ENCODE results near the gene IL3.

The IL3 gene

GRCh38 chr5:132016721-132017250 is 43.7 kb upstream of the IL3 start:
- DNase-seq (ENCODE audit: low read depth in 1 of 2, low spot score in 1 of 2), result no peak
- TF ChIP-seq, protein P1, sequence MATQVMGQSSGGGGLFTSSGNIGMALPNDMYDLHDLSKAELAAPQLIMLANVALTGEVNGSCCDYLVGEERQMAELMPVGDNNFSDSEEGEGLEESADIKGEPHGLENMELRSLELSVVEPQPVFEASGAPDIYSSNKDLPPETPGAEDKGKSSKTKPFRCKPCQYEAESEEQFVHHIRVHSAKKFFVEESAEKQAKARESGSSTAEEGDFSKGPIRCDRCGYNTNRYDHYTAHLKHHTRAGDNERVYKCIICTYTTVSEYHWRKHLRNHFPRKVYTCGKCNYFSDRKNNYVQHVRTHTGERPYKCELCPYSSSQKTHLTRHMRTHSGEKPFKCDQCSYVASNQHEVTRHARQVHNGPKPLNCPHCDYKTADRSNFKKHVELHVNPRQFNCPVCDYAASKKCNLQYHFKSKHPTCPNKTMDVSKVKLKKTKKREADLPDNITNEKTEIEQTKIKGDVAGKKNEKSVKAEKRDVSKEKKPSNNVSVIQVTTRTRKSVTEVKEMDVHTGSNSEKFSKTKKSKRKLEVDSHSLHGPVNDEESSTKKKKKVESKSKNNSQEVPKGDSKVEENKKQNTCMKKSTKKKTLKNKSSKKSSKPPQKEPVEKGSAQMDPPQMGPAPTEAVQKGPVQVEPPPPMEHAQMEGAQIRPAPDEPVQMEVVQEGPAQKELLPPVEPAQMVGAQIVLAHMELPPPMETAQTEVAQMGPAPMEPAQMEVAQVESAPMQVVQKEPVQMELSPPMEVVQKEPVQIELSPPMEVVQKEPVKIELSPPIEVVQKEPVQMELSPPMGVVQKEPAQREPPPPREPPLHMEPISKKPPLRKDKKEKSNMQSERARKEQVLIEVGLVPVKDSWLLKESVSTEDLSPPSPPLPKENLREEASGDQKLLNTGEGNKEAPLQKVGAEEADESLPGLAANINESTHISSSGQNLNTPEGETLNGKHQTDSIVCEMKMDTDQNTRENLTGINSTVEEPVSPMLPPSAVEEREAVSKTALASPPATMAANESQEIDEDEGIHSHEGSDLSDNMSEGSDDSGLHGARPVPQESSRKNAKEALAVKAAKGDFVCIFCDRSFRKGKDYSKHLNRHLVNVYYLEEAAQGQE (IDR thresholded peaks at IDR 0.05; ENCODE audit: insufficient replicate concordance, low read depth), result no peak
- TF ChIP-seq GABPA (IDR thresholded peaks at IDR 0.05; ENCODE audit: low read depth), result no peak
- no peak for TF ChIP-seq POLR2AphosphoS5 (IDR thresholded peaks at IDR 0.05; ENCODE audit: low read depth)
- TF ChIP-seq, protein P2, sequence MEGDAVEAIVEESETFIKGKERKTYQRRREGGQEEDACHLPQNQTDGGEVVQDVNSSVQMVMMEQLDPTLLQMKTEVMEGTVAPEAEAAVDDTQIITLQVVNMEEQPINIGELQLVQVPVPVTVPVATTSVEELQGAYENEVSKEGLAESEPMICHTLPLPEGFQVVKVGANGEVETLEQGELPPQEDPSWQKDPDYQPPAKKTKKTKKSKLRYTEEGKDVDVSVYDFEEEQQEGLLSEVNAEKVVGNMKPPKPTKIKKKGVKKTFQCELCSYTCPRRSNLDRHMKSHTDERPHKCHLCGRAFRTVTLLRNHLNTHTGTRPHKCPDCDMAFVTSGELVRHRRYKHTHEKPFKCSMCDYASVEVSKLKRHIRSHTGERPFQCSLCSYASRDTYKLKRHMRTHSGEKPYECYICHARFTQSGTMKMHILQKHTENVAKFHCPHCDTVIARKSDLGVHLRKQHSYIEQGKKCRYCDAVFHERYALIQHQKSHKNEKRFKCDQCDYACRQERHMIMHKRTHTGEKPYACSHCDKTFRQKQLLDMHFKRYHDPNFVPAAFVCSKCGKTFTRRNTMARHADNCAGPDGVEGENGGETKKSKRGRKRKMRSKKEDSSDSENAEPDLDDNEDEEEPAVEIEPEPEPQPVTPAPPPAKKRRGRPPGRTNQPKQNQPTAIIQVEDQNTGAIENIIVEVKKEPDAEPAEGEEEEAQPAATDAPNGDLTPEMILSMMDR (IDR thresholded peaks at IDR 0.05; ENCODE audit: insufficient read depth, low read length), result no peak
- Histone ChIP-seq H3K27me3 (ENCODE audit: insufficient read depth, poor library complexity, severe bottlenecking) (no peaks in the 10 kb centered on the region), H3K27ac (replicated peaks) (no peak overlapping the region), H3K4me3 (replicated peaks; ENCODE audit: insufficient read depth, low read length) (no peak overlapping the region)

- DNase-seq (ENCODE audit: low read depth in 1 of 2, low spot score in 1 of 2), result no peak
These were observed 43.1 kb upstream of the IL3 start for GRCh38 chr5:132017316-132017715.

DNA sequence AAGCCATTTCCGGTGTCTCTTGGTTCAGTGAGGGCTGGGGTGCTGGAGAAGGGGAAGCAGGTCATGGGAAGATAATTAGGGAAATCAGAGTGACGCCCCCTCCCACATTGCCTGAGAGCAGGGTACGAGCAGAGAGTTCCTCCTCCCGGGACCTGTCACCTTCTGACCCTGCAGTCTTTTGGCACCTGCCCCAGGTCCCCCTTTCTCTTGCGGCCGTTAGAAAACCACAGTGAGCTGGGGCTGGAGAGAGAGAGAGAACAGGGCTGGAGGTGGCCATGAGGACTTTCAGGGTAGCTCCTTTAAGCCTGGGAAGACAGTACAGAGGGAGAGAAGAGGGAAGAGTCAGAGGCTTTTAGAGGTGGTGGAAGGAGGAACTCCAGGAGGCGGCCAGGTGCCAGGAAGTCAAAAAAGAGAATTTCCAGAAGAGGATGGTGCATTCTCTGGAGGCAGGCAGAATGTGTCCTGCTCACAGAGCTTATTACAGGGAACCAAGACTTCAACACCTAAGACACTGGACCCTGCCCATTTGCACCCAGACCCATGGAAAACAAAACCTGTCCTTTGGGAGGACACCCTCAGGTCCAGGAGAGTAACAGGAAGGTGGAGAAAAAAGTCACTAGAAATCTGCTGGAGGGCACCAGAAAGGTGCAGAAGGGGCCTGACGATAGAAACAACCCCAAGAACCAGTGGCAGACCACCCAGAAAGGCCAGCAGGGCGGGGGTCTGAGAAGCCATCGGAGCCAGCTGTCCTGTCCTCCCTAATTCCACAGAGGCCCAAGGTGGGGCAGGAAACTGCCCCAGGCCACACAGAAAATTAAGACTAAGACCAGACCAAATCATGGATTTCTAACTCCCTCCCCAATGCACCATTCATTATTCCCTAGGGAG is 42.5 kb upstream of the IL3 start:
- Histone ChIP-seq H3K4me3 (replicated peaks; ENCODE audit: insufficient read depth, low read length) (no peak overlapping the region), H3K27me3 (ENCODE audit: insufficient read depth, poor library complexity, severe bottlenecking) (no peaks in the 10 kb centered on the region), H3K27ac (replicated peaks) (no peak overlapping the region)
- TF ChIP-seq, protein P1 (IDR thresholded peaks at IDR 0.05; ENCODE audit: insufficient replicate concordance, low read depth), result no peak
- TF ChIP-seq, protein P2 (IDR thresholded peaks at IDR 0.05; ENCODE audit: insufficient read depth, low read length), result no peak
- no peak for TF ChIP-seq POLR2AphosphoS5 (IDR thresholded peaks at IDR 0.05; ENCODE audit: low read depth)
- TF ChIP-seq SPI1 (IDR thresholded peaks at IDR 0.05; ENCODE audit: borderline replicate concordance, low read depth), result no peak
- no peak for TF ChIP-seq GABPA (IDR thresholded peaks at IDR 0.05; ENCODE audit: low read depth)
- no peak for DNase-seq (ENCODE audit: low read depth in 1 of 2, low spot score in 1 of 2)

More at GRCh38 chr5:132017316-132017715, 43.1 kb upstream of the IL3 start:
- Histone ChIP-seq H3K27ac (replicated peaks) (no peak overlapping the region), H3K27me3 (ENCODE audit: insufficient read depth, poor library complexity, severe bottlenecking) (no peaks in the 10 kb centered on the region), H3K4me3 (replicated peaks; ENCODE audit: insufficient read depth, low read length) (no peak overlapping the region)
- TF ChIP-seq, protein P2 (IDR thresholded peaks at IDR 0.05; ENCODE audit: insufficient read depth, low read length), result no peak
- TF ChIP-seq, protein P1 (IDR thresholded peaks at IDR 0.05; ENCODE audit: insufficient replicate concordance, low read depth), result no peak
- no peak for TF ChIP-seq SPI1 (IDR thresholded peaks at IDR 0.05; ENCODE audit: borderline replicate concordance, low read depth)
- no peak for TF ChIP-seq GABPA (IDR thresholded peaks at IDR 0.05; ENCODE audit: low read depth)
- TF ChIP-seq POLR2AphosphoS5 (IDR thresholded peaks at IDR 0.05; ENCODE audit: low read depth), result no peak
